Ovary (tissue), 9 donors: Measurements from ENCODE around the gene CWC25. TPM values are rescaled to one million over a fixed set of nuclear protein-coding genes. Genes with fewer than 3 reads are reported as not detected.
A peak's percentile ranks its signal among the peaks of the same experiment; 100 is the strongest.

Experiments
- DNase-seq, 5 donors: peaks; one replicate each; pipeline ENCODE4 v3.0.0-alpha.2; 2019 to 2020
- H3K27ac ChIP-seq, 2 donors: fragments of 200-600 bp; one replicate each; pipeline versions ENCODE4 v1.5.1 to v1.8.0; 2019 to 2022
- H3K27me3 ChIP-seq: fragments of 200-600 bp; one replicate; pipeline ENCODE4 v1.8.0; 2022
- H3K36me3 ChIP-seq: fragments of 200-600 bp; sonication (generic); one replicate; pipeline ENCODE4 v1.5.1; 2019
- H3K4me1 ChIP-seq: one replicate; pipeline ENCODE4 v1.8.1; 2013; ENCODE audit warnings: mild to moderate bottlenecking, moderate library complexity; ENCODE audit not compliant: insufficient read depth
- H3K4me3 ChIP-seq: fragments of 200-600 bp; sonication (generic); one replicate; pipeline ENCODE4 v1.5.1; 2017
- H3K9me3 ChIP-seq, 2 donors: fragments of 200-600 bp in 1 of 2; sonication (generic) in 1 of 2; one replicate each; pipeline versions ENCODE4 v1.5.1 to v1.8.1; 2013 to 2019; ENCODE audit warnings: mild to moderate bottlenecking in 1 of 2, moderate library complexity in 1 of 2
- CTCF ChIP-seq, 3 donors: fragments of 450-650 bp in 2 of 3; fragments of 200-600 bp in 1 of 3; IDR thresholded peaks; one replicate each; pipeline versions ENCODE4 v1.5.1 to v1.8.0; 2016 to 2022; ENCODE audit warnings: antibody characterized with exemption in 3 of 3, mild to moderate bottlenecking in 1 of 3
- EP300 ChIP-seq: sonication (generic); formaldehyde crosslinking; IDR thresholded peaks from one replicate; pipeline ENCODE4 v1.6.1; 2017; ENCODE audit warnings: antibody characterized with exemption
- POLR2A ChIP-seq: fragments of 450-650 bp; IDR thresholded peaks from one replicate; pipeline ENCODE4 v1.6.1; 2017; ENCODE audit warnings: antibody characterized with exemption, mild to moderate bottlenecking, moderate library complexity
- WGBS, 3 donors: extraction: QIAGEN DNeasy Blood & Tissue Kit in 1 of 3; methylation state at CpG; one replicate each; pipeline versions ENCODE4 v1.1.5 to v1.1.7; 2013 to 2017; 5-methylcytosine and 5-hydroxymethylcytosine counted together
- intact Hi-C, 4 donors: fragments of 100-400 bp; cut with DNase I; formaldehyde crosslinking; loops; one replicate each; pipeline versions ENCODE4 v1.11.0 to v1.15.1; 2022 to 2023
- polyA plus RNA-seq, 2 donors: library from polyadenylated mRNA; stranded (reverse); fragments of 200-250 nt in 1 of 2; fragments of 350-450 nt in 1 of 2; fragmentation: Illumina TruSeq in 1 of 2; extraction: RNeasy Lipid Tissue Mini Kit (QIAGEN cat#74804) in 1 of 2; gene quantifications; one replicate each; pipeline ENCODE4 v1.2.3, GENCODE V29; 2013 to 2014
- total RNA-seq, 7 donors: library from RNA; depleted of rRNA in 2 of 7; stranded (reverse); fragments of >200 nt in 2 of 7; fragmentation: NEBNext Ultra II Directional in 3 of 7; extraction: Animal tissue kit (Norgen Biotek cat#: 25700) in 3 of 7; gene quantifications; one replicate each; pipeline versions ENCODE4 v1.1.0 to v1.2.4, GENCODE V29; 2016 to 2023
- donor health status: DM: no; HTN: no; CAD: no; lungs with moderate emphysema.
- donor health status: DM: no; HTN: no; CAD: no.
- donor health status: Bipolar disorder and iron deficiency.
- donor health status: DM: yes; HTN: yes; CAD: no.
- donor health status: DM: no; HTN: no; CAD: no.
- donor health status: DM: yes; HTN: yes; CAD: no.

Gene CWC25
- total and polyA plus RNA-seq, 9 donors = 16.4 to 25.2 (median 18.6) TPM

DNA sequence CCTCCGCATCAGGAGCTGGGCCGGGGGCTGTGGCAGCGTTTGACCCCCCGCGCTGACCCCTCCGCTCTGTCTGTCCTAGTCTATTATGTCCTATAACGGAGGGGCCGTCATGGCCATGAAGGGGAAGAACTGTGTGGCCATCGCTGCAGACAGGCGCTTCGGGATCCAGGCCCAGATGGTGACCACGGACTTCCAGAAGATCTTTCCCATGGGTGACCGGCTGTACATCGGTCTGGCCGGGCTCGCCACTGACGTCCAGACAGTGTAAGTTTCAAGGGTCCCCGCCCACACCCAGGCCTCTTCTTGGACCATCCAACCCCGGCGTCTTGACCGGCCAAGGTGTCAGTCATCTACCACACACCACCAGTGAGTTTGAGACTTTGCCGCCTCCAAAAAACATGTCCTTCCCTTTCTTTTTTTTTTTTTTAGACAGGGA, 72.0 kb downstream of the CWC25 start:
- H3K4me3 ChIP-seq = peak overlapping the region; percentile 98
- TF ChIP-seq POLR2A (no peak), CTCF (IDR thresholded peaks at IDR 0.05) (no peak), EP300 (no peak)
- H3K9me3 ChIP-seq = no peaks in the 10 kb centered on the region
- WGBS, 3 donors = 6 to 8% (median 7%) methylated on average over 19 to 22 of the region's 22 CpGs
- intact Hi-C loops = loop anchor here in 2 of 4 donors (5.0 to 10.0 kb wide), 3 partner anchors 51 to 402 kb away; partner anchors contain the start of genes PLXDC1 (in 1 of the 2) and SOCS7 (in 1 of the 2)
- H3K27ac ChIP-seq = peak overlapping the region in 1 of 2 donors; percentile 47
- peak in 1 of 5 donors; percentile 54 for DNase-seq
- no peaks in the 10 kb centered on the region for H3K36me3 ChIP-seq
- H3K4me1 ChIP-seq = peaks cover 2% of the 10 kb centered on the region
- H3K27me3 ChIP-seq = no peaks in the 10 kb centered on the region

DNA sequence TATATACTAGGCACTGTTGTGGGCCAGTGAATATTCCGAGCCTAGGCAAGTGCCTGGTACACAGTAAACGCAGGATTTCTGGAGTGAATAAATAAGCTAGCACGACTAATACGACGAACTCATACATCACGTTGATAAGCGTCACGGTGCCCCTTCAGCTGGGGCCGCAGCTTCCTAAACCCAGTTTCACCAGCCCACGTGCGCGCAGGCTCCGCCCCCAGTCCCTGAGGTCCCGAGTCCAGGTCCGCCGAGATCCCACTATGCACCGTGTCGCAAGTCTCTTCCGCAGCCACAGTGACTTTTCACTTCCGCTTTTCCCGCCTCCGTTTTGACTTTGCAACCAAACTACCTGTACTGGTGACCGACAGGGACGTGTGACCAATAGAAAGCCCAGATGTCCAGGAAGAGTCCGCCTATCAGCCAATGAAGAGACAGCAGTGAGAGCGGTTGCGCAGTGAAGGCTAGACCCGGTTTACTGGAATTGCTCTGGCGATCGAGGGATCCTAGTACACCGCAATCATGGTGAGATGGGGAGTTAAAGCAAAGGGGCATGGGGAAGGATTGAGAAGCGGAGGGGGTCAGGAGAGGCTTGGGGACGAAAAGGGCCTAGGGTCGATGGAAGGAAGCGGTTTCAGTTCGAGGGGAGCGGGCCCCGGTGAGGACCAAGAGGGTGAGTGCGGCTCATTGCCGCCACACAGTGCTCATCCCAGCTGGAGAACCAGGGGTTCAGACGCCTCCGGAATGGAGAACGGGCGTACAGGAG, 72.6 kb downstream of the CWC25 start, which contains the start of gene PSMB3:
Gene PSMB3 (plus strand): TSS at position 434 of the 763 bp plus-strand sequence. CDS start 86 bp downstream, at position 520.
- 0% methylated on average over 44 of the region's 44 CpGs for WGBS, 3 donors
- Histone ChIP-seq H3K4me1 (peaks cover 2% of the 10 kb centered on the region), H3K4me3 (peak within 1 kb of the TSS; percentile 98), H3K9me3 (no peaks in the 10 kb centered on the region), H3K36me3 (no peaks in the 10 kb centered on the region), H3K27ac (peak within 1 kb of the TSS in 1 of 2 donors; percentile 73), H3K27me3 (no peaks in the 10 kb centered on the region)
- intact Hi-C loops = loop anchor here in 2 of 4 donors (5.0 to 10.0 kb wide), 3 partner anchors 50 to 402 kb away; partner anchors contain the start of genes PLXDC1 (in 1 of the 2) and SOCS7 (in 1 of the 2)
- peak; percentile 53 for TF ChIP-seq POLR2A
- TF ChIP-seq CTCF (IDR thresholded peaks at IDR 0.05) = no peak
- no peak for TF ChIP-seq EP300
- DNase-seq = peak; percentile 93 to 98 (median 95)

DNA sequence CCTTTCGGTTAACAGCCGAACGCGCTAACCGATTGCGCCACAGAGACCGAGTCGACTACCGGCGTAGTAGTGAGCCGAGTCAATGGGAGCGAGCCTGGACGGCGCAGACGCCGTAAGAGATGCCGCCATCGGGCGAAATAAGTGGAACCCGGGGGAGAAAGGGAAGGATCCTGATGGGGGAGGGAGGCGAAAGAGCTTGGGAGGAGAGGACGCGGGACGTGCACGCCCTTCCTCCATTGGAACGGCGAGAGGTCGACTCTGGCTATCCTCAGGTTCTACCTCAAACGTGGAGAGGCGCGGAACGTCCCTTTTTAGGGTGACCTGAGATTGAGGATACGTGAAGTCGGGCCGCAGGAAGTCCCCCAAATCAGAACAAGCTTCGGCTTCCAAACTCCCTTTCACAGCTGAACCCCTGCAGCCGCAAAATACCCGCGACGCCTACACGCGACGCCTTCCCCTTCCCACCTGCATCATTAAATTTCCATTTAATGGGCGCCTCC, 73.3 kb downstream of the CWC25 start:
- H3K27me3 ChIP-seq = no peaks in the 10 kb centered on the region
- peaks cover 4% of the 10 kb centered on the region for H3K4me1 ChIP-seq
- H3K4me3 ChIP-seq = peak overlapping the region; percentile 98
- H3K9me3 ChIP-seq = no peaks in the 10 kb centered on the region
- peak overlapping the region in 1 of 2 donors; percentile 73 for H3K27ac ChIP-seq
- DNase-seq = peak; percentile 79 to 90 (median 87)
- intact Hi-C loops = loop anchor here in 2 of 4 donors (5.0 to 10.0 kb wide), 3 partner anchors 50 to 403 kb away; partner anchors contain the start of genes PLXDC1 (in 1 of the 2) and SOCS7 (in 1 of the 2)
- no peaks in the 10 kb centered on the region for H3K36me3 ChIP-seq
- WGBS, 3 donors = 0% methylated on average over 44 of the region's 44 CpGs
- TF ChIP-seq EP300 = no peak
- TF ChIP-seq CTCF (IDR thresholded peaks at IDR 0.05) = no peak
- no peak for TF ChIP-seq POLR2A

DNA sequence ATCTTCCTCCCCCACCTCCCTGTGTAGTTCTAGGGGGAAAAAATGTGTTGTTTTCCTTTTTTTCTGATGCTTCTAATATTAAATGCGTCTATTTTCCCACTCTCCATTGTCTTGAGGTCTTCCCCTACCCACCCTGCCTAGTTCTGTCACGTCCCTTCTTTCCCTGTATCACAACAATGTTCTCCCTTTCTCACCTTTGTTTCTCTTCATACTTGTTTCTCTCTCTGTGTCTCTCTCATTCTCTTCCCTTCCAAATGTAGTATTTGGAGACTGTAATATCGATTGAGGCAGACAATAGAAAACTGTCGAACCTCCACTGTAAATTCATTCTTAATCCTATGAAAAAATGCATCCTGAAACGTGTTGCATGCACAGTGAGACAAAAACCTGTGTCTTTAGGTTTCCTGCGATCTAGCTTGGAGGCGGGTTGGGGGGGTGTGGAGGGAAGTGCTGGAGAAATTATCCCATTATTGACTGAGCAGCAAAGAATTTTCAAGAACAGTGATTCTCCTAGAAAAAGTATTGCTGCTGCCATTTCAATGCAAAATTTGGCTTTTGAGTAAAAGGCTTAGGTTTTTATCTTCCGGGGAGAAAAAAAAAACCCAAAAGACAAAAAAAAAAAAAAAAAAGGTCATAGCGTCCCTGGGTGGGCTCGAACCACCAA, 73.8 kb downstream of the CWC25 start:
- Histone ChIP-seq H3K27me3 (no peaks in the 10 kb centered on the region), H3K4me3 (peak overlapping the region; percentile 98), H3K27ac (peak overlapping the region in 1 of 2 donors; percentile 81), H3K9me3 (no peaks in the 10 kb centered on the region), H3K36me3 (no peaks in the 10 kb centered on the region), H3K4me1 (peaks cover 7% of the 10 kb centered on the region)
- intact Hi-C loops = loop anchor here in 2 of 4 donors (5.0 to 10.0 kb wide), 3 partner anchors 49 to 404 kb away; partner anchors contain the start of genes PLXDC1 (in 1 of the 2) and SOCS7 (in 1 of the 2)
- 2 to 5% (median 3%) methylated on average over 10 of the region's 10 CpGs for WGBS, 3 donors
- DNase-seq = peak in 1 of 5 donors; percentile 40
- no peak for TF ChIP-seq POLR2A
- no peak for TF ChIP-seq CTCF (IDR thresholded peaks at IDR 0.05)
- no peak for TF ChIP-seq EP300
